COLO829 (cell line): ENCODE results near the gene IL33.

Source experiments
- DNase-seq: peaks from one replicate; pipeline ENCODE4 v3.0.0; 2012; ENCODE audit warnings: low spot score

Gene IL33

GRCh38 chr9:6302417-6302816 is 86.8 kb downstream of the IL33 start:
- no peak for DNase-seq

- no peak for DNase-seq
These were observed 88.6 kb downstream of the IL33 start for GRCh38 chr9:6304232-6304631.

DNA sequence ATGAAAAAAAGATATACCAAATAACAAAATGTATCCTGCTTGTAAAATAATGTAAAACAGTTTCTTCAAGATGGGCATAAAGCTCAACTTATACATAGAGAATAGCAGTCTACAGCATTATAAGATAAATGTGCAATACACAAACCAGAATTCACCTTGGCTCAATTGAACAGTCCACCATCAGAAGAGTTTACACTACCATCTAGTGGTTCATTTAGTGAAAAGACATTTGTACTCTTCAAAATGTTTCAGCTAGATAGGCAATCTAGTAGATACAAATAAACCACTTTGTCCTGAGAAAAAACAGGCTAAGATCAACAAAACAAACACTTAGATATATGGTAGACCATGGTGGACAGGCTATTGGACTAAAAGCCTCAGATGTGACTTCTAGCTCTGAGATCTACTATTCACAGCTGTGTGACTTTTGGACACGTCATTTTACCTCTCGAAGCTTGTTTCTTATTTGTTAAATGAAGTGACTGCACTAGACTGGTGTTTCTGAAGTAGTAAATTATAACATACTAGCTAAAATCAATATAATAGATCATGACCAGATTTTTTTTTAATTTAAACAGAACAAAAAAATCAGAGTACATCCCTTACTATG is 90.5 kb downstream of the IL33 start:
- DNase-seq = peak; percentile 40
